ENCODE results near the gene CASKIN1.
A peak's percentile ranks its signal among the peaks of the same experiment; 100 is the strongest.
"Not testable (repeated sequence)": the region's sequence is repeated elsewhere in the genome, so short reads cannot be mapped to it uniquely, and the experiment has no call there.

CASKIN1 gene

GRCh38 chr16:2143878-2144485 lies 52.4 kb downstream of the CASKIN1 start:
- Histone ChIP-seq H3K27me3 (ENCODE audit: control insufficient read depth, insufficient read depth, low read length) (no peaks in the 10 kb centered on the region), H3K9me3 (ENCODE audit: control insufficient read depth, insufficient read depth, low read length) (no peaks in the 10 kb centered on the region), H3K4me1 (ENCODE audit: control insufficient read depth, insufficient read depth, low read length) (no peaks in the 10 kb centered on the region), H3K9ac (ENCODE audit: low read depth, low read length) (no peak overlapping the region), H3K36me3 (ENCODE audit: control insufficient read depth, insufficient read depth, low read length) (no peaks in the 10 kb centered on the region), H3K4me3 (ENCODE audit: low read depth, low read length) (no peak overlapping the region)

DNA sequence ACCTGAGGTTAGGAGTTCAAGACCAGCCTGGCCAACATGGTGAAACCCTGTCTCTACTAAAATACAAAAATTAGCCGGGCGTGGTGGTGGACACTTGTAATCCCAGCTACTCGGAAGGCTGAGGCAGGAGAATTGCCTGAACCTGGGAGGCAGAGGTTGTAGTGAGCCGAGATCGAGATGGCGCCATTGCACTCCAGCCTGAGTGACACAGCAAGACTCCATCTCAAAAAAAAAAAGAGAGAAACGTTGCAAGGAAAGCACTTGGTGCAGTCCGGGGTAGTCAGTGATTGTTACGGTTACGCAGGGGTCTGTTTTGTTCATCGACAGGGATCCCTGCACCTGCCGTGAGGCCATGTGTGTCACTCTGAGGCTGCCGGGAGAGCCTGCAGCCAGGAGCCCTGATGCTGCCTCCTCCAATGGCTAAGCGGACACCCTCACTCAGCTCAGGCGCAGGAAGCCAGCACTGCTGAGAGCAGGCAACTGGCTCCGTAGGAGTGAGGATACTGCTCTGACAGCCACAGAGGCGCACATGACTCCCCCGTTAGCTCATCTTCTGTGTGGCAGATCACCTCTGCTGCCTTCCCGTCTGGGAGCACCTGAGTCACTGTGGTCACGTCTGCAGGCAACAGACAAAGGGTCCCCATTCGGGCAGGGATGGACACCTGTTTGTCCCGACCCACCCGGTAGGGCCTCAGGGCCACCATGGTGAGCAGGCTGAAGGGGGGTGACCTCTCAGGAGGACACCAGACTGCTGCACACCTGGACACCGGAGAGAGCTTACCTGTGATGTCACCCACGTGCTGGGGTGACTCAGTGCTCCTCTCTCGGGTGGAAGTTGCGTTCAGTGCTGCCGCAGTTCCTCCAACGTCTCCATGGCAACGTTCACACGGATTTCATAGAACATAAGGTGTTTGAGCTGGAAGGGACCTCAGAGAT lies 53.2 kb downstream of the CASKIN1 start:
- no peaks in the 10 kb centered on the region for H3K4me1 ChIP-seq (ENCODE audit: control insufficient read depth, insufficient read depth, low read length)
- no peaks in the 10 kb centered on the region for H3K27me3 ChIP-seq (ENCODE audit: control insufficient read depth, insufficient read depth, low read length)
- no peak overlapping the region for H3K4me3 ChIP-seq (ENCODE audit: low read depth, low read length)
- H3K9ac ChIP-seq (ENCODE audit: low read depth, low read length): no peak overlapping the region
- no peaks in the 10 kb centered on the region for H3K36me3 ChIP-seq (ENCODE audit: control insufficient read depth, insufficient read depth, low read length)
- H3K9me3 ChIP-seq (ENCODE audit: control insufficient read depth, insufficient read depth, low read length): no peaks in the 10 kb centered on the region

- H3K4me3 ChIP-seq (ENCODE audit: low read depth, low read length): peak within 1 kb of the TSS; percentile 55
- H3K36me3 ChIP-seq (ENCODE audit: control insufficient read depth, insufficient read depth, low read length); H3K9ac ChIP-seq (ENCODE audit: low read depth, low read length); H3K4me1 ChIP-seq (ENCODE audit: control insufficient read depth, insufficient read depth, low read length); H3K27me3 ChIP-seq (ENCODE audit: control insufficient read depth, insufficient read depth, low read length); H3K9me3 ChIP-seq (ENCODE audit: control insufficient read depth, insufficient read depth, low read length): not testable (repeated sequence)
Observed at GRCh38 chr16:2135770-2136490, 60.5 kb downstream of the CASKIN1 start, which contains the start of gene PKD1. PKD1 (minus strand) TSS chr16:2135898; CDS start chr16:2135689, 209 bp downstream.

GRCh38 chr16:2135071-2135470 lies 61.3 kb downstream of the CASKIN1 start:
- not testable (repeated sequence) for H3K9ac ChIP-seq (ENCODE audit: low read depth, low read length); H3K9me3 ChIP-seq (ENCODE audit: control insufficient read depth, insufficient read depth, low read length); H3K27me3 ChIP-seq (ENCODE audit: control insufficient read depth, insufficient read depth, low read length); H3K4me1 ChIP-seq (ENCODE audit: control insufficient read depth, insufficient read depth, low read length); H3K36me3 ChIP-seq (ENCODE audit: control insufficient read depth, insufficient read depth, low read length)
- peak overlapping the region; percentile 32 for H3K4me3 ChIP-seq (ENCODE audit: low read depth, low read length)

GRCh38 chr16:2133797-2134196 lies 62.6 kb downstream of the CASKIN1 start:
- not testable (repeated sequence) for H3K4me1 ChIP-seq (ENCODE audit: control insufficient read depth, insufficient read depth, low read length); H3K4me3 ChIP-seq (ENCODE audit: low read depth, low read length); H3K27me3 ChIP-seq (ENCODE audit: control insufficient read depth, insufficient read depth, low read length); H3K36me3 ChIP-seq (ENCODE audit: control insufficient read depth, insufficient read depth, low read length); H3K9me3 ChIP-seq (ENCODE audit: control insufficient read depth, insufficient read depth, low read length); H3K9ac ChIP-seq (ENCODE audit: low read depth, low read length)

- not testable (repeated sequence) for H3K4me3 ChIP-seq (ENCODE audit: low read depth, low read length); H3K27me3 ChIP-seq (ENCODE audit: control insufficient read depth, insufficient read depth, low read length); H3K9me3 ChIP-seq (ENCODE audit: control insufficient read depth, insufficient read depth, low read length); H3K4me1 ChIP-seq (ENCODE audit: control insufficient read depth, insufficient read depth, low read length); H3K9ac ChIP-seq (ENCODE audit: low read depth, low read length); H3K36me3 ChIP-seq (ENCODE audit: control insufficient read depth, insufficient read depth, low read length)
Observed at GRCh38 chr16:2129890-2130447, 66.4 kb downstream of the CASKIN1 start.

- not testable (repeated sequence) for H3K9me3 ChIP-seq (ENCODE audit: control insufficient read depth, insufficient read depth, low read length); H3K4me1 ChIP-seq (ENCODE audit: control insufficient read depth, insufficient read depth, low read length); H3K36me3 ChIP-seq (ENCODE audit: control insufficient read depth, insufficient read depth, low read length); H3K4me3 ChIP-seq (ENCODE audit: low read depth, low read length); H3K27me3 ChIP-seq (ENCODE audit: control insufficient read depth, insufficient read depth, low read length); H3K9ac ChIP-seq (ENCODE audit: low read depth, low read length)
Observed at GRCh38 chr16:2129251-2129650, 67.2 kb downstream of the CASKIN1 start.

DNA sequence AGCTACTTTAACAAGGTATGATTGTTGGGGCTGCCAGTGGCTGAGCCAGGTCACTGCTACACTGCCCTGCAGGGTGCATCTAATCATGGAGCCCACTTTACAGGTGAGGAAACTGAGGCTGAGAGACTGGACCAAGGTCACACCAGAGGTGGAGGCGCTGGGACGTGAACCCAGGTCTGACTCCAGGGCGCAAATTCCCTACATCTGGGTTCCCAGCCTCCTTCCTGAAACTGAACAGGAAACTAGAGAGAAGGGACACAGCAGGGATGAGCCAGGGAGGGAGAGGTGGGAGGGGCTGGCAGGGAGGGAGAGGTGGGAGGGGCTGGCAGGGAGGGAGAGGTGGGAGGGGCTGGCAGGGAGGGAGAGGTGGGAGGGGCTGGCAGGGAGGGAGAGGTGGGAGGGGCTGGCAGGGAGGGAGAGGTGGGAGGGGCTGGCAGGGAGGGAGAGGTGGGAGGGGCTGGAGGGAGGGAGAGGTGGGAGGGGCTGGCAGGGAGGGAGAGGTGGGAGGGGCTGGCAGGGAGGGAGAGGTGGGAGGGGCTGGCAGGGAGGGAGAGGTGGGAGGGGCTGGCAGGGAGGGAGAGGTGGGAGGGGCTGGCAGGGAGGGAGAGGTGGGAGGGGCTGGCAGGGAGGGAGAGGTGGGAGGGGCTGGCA lies 68.7 kb downstream of the CASKIN1 start:
- not testable (repeated sequence) for H3K27me3 ChIP-seq (ENCODE audit: control insufficient read depth, insufficient read depth, low read length); H3K9ac ChIP-seq (ENCODE audit: low read depth, low read length); H3K36me3 ChIP-seq (ENCODE audit: control insufficient read depth, insufficient read depth, low read length); H3K4me3 ChIP-seq (ENCODE audit: low read depth, low read length); H3K9me3 ChIP-seq (ENCODE audit: control insufficient read depth, insufficient read depth, low read length); H3K4me1 ChIP-seq (ENCODE audit: control insufficient read depth, insufficient read depth, low read length)

All from iPS-15b (cell line).